ENCODE data around the gene USP9X.
"Not testable (repeated sequence)": the region's sequence is repeated elsewhere in the genome, so short reads cannot be mapped to it uniquely, and the experiment has no call there.

USP9X gene

DNA sequence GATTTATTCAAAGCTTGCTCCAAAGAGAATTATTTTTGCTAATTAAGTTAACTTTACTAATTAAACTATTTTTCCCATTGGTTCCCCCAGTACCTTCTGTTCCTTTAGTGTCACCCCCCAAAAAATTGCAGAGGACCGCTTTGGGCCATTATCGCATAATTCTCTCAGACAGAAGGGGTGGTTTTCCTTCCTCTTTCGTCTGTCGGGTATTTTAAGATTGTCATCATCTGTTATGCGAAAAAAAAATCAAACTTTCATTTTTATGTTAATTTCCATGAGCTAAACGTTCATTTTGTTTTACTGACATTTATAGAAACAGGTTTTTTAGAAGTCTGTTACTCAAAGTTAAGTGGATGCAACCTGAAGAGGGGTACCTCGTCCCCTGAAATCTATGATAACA lies 172.6 kb downstream of the USP9X start:
- no peak for DNase-seq
- in situ Hi-C loops (cut with MboI; ENCODE audit: low pct_unique_long_range_greater_than_20kb, low sequenced_read_pairs): no loop called here

DNA sequence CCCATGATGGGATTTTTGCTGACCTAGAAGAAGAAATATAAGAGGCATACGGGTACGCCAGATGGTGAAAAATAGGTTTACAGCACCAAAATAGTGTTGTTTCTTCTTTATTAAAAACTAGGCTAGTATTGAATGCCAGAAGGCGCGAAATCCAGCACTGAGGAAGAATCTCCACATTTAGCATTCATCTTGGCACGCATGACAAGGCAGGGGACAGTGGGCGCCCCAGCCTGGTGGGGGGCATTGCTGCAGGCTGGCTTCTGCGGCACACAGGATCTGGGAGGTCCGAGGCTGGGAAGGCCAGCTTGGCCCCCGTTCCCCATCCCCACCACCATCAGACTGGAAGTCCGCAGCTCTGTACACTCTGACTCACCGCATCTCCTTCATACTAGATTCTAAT lies 173.0 kb downstream of the USP9X start:
- no peak for DNase-seq
- in situ Hi-C loops (cut with MboI; ENCODE audit: low pct_unique_long_range_greater_than_20kb, low sequenced_read_pairs): no loop called here

DNA sequence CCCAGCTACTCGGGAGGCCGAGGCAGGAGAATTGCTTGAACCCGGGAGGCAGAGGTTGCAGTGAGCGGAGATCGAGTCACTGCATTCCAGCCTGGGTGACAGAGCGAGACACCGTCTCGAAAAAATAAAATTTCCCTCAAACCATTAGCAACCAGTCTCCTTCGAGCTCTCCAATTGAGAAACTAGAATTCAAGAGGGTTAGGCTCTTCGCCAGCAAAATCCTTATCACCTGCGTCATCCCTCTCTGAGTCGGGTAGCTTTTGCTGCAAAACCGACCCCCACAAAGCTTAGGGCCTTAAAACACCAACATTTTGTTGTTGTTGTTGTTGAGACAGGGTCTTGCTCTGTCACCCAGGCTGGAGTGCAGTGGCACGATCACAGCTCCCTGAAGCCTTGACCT lies 173.6 kb downstream of the USP9X start:
- in situ Hi-C loops (cut with MboI; ENCODE audit: low pct_unique_long_range_greater_than_20kb, low sequenced_read_pairs): no loop called here
- DNase-seq: no peak

DNA sequence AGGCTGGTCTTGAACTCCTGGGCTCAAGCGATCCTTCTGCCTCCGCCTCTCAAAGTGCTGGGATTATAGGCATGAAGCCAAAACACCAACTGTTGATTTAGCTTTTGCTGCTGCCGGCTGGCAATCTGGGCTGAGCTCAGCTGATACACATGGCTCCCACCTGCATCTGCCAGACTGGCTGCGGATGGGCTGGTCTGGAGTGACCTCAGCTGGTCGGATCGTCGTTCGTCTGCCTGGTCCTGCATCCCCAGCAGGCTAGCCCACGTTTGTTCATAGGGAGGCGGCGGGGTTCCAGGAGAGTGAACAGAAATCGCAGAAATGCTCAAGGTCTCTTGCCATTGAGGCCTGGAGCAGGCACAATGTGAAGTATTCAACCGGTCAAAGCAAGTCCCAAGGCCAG lies 174.3 kb downstream of the USP9X start:
- in situ Hi-C loops (cut with MboI; ENCODE audit: low pct_unique_long_range_greater_than_20kb, low sequenced_read_pairs): no loop called here
- DNase-seq: no peak

DNA sequence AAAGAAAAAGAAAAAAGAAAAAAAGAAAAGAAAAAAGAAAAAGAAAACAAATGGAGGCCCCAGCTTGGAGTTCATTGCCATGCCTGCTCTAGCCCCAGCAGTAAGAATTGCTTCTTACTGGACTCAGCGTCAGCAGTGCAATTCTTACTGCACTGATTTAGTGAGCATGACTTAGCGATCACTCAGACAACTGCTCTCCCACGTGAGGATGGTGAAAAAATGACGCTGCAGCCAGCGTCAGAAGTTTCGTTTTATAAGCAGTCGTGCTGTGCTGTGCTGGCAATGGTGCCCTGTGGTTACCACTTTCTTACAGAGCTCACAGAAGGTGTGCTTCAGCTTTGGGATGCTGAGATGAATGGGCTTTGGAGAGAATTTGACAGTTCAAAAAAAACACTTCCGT lies 180.4 kb downstream of the USP9X start:
- in situ Hi-C loops (cut with MboI; ENCODE audit: low pct_unique_long_range_greater_than_20kb, low sequenced_read_pairs): no loop called here
- peak; percentile 38 for DNase-seq

DNA sequence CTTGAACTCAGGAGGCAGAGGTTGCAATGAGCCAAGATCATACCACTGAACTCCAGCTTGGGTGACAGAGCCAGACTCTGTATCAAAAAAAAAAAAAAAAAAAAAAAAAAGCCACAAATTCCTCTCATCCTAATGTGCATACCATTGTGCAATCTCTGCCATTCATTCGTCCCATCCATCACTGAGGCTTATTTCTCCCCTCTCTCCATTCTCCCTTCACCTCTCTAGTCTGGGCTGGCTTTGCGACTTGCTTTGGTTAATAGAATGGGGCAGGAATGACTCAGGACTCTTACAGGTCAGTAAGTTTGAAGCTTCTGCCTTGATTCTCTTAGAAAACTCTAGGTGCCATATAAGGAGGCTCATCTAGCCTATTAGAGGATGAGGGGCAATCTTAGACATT lies 188.4 kb downstream of the USP9X start:
- in situ Hi-C loops (cut with MboI; ENCODE audit: low pct_unique_long_range_greater_than_20kb, low sequenced_read_pairs): no loop called here
- peak; percentile 16 for DNase-seq

DNA sequence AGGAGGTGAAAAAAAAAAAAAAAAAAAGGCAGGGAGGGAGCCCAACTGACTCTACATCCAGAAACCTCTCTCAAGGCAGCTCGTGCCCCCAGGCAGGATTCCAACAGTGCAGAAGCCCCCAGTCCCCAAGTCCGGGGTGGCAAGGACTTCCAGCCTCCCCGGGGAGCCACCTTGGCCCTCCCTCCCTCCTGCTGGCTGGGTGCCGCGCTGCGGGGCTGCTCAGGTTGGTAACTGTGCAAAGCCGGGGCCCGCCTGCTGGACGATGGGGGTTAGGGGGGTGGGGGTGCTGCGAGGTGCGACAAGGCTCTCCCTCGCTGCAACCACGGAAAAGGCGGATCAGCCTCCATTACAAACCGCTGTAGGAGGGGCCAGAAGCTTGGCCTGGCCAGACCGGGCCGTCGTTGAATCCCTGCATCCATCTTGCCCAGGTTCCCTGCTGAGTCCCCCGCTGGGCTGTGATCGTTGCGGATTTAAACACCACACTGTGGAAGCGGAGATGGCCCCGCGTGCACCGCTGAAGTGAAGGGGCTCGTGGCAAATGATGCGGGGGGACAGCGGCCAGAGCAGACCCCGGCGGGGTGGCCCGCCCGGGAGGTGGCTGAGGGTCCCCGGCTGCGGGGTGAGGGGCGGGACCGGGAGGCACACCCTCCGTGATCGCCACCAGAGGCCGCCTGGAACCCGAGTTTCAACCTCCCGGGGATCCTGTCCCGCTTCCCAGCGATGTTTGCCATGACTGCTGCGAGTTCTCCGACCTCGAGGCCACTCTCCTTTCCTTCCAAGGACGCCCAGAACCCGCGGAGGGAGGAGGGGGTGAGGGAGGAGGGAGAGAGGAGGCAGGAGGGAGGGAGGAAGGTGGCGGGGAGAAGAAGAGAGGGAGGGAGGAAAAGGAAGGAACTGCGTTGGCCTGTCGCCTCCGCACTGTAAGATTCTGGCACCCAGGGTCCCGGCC lies 190.7 kb downstream of the USP9X start:
- peak; percentile 77 for DNase-seq

DNA sequence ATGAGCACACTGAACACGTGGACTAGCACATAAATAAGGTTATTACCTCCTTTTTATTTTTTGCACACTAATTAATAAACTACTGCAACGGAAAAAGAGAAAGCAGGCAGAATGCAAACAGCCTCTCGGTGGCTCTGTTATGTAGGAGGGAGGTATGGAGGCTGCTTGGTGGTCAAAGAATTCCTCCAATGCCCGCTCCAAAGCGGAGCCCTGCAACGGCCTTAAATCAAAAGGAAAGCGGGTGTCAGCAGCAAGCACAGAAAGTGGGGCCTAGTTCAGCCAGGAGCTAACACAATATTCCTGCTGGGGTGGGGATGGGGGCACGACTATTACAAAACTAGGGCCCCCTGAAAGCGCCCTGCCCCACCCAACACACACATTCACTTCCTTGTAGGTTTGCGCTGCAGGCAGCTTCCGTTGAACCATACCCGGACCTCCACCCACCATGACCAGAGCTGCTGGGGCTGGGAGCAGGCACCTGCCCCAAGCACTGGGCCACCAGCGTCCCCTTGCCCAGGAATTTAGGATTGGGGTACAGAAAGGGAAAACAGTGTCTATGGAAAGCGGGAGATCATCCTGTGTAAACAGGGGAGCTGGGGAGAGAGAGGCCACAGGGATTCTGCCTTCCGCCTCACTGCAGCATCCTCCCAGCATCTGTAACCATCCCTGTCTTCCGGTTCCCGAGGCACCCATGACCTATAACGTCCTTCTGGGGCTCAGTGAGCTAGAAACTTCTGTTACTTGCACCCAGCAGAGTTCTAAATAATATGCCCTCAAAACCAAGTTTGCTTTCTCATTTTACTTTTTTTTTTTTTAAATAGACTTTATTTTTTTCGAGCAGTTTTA lies 191.6 kb downstream of the USP9X start:
- in situ Hi-C loops (cut with MboI; ENCODE audit: low pct_unique_long_range_greater_than_20kb, low sequenced_read_pairs): no loop called here
- DNase-seq: peak; percentile 33

More for the DNA sequence above, 190.7 kb downstream of the USP9X start:
- in situ Hi-C loops (cut with MboI; ENCODE audit: low pct_unique_long_range_greater_than_20kb, low sequenced_read_pairs): no loop called here

DNA sequence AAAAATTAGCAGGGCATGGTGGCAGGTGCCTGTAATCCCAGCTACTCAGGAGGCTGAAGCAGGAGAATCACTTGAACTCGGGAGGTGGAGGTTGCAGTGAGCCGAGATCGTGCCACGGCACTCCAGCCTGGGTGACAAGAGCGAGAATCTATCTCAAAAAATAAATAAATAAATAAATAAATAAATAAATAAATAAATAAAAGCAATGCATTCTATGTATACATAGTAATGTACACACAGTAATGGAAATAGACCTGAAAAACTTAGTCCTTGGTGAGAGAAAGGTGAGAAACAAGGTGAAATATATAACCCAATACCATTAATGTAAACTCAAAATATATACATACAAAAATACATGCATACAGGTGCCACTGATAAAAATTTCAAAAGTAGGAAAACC lies 197.1 kb downstream of the USP9X start:
- in situ Hi-C loops (cut with MboI; ENCODE audit: low pct_unique_long_range_greater_than_20kb, low sequenced_read_pairs); DNase-seq: not testable (repeated sequence)

DNA sequence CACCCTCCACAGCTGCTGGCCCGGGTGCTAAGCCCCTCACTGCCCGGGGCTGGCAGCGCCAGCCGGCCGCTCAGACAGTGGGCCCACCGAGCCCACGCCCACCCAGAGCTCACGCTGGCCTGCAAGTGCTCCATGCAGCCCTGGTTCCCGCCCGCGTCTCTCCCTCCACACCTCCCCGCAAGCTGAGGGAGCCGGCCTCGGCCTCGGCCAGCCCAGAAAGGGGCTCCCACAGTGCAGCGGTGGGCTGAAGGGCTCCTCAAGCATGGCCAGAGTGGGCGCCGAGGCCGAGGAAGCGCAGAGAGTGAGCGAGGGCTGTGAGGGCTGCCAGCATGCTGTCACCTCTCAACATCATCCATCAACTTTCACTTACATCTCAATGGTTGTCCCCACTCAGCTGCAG lies 200.7 kb downstream of the USP9X start:
- DNase-seq; in situ Hi-C loops (cut with MboI; ENCODE audit: low pct_unique_long_range_greater_than_20kb, low sequenced_read_pairs): not testable (repeated sequence)
